A673 (cell line): ENCODE measurements around the gene TRIM49.
"Not testable (repeated sequence)": the region's sequence is repeated elsewhere in the genome, so short reads cannot be mapped to it uniquely, and the experiment has no call there.

Source experiments
- EZH2 ChIP-seq: fragments of 200-600 bp; sonication (generic); IDR thresholded peaks from 2 replicates; pipeline ENCODE4 v1.6.1; 2017; ENCODE audit warnings: borderline replicate concordance, low read depth, mild to moderate bottlenecking, mixed read lengths, antibody characterized with exemption, low read length; ENCODE audit not compliant: poor library complexity, severe bottlenecking
- TF ChIP-seq, protein P1 (sequence below): fragments of 300-800, 200-600 bp; sonication (generic); conservative IDR thresholded peaks from 2 replicates; pipeline ENCODE4 v1.5.1; 2017; ENCODE audit warnings: low read depth, mild to moderate bottlenecking, antibody characterized with exemption, low read length, moderate library complexity, mixed read lengths

DNA sequence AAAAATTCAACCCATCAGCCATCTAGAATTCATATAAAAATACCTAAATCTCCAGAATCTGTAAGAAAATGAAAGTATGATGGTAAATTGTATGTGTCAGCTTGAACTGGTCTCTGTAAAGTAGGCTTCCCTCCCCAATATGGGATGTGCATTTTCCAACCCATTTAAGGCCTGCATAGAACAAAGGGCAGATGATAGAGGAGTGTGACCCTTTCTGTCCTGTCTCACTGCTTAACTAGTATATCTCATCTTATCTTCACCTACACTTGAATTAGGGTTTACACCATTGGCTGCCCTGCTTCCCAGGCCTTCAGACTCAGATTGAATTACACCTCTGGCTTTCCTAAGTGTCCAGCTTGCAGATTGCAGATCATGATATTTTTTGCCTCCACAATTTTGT, 57.6 kb downstream of the TRIM49 start:
- TF ChIP-seq, protein P1, sequence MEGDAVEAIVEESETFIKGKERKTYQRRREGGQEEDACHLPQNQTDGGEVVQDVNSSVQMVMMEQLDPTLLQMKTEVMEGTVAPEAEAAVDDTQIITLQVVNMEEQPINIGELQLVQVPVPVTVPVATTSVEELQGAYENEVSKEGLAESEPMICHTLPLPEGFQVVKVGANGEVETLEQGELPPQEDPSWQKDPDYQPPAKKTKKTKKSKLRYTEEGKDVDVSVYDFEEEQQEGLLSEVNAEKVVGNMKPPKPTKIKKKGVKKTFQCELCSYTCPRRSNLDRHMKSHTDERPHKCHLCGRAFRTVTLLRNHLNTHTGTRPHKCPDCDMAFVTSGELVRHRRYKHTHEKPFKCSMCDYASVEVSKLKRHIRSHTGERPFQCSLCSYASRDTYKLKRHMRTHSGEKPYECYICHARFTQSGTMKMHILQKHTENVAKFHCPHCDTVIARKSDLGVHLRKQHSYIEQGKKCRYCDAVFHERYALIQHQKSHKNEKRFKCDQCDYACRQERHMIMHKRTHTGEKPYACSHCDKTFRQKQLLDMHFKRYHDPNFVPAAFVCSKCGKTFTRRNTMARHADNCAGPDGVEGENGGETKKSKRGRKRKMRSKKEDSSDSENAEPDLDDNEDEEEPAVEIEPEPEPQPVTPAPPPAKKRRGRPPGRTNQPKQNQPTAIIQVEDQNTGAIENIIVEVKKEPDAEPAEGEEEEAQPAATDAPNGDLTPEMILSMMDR, result not testable (repeated sequence)
- TF ChIP-seq EZH2, result not testable (repeated sequence)
